ENCODE data around the gene B4GALT1. TPM values are rescaled to one million over a fixed set of nuclear protein-coding genes. Genes with fewer than 3 reads are reported as not detected.

B4GALT1 gene
- total and polyA plus RNA-seq, 2 donors (not counting 3 experiments of a cell fraction or from before 2014, with no cell fraction given): 61.4 to 66.5 TPM

- dilution Hi-C loops (cut with MboI; ENCODE audit: extremely low pct_ligation_motif_present, low sequenced_read_pairs): no loop called here
- Histone ChIP-seq H3K4me3 (replicated peaks in 1 of 3; ENCODE audit: insufficient read depth in 1 of 3, low read depth in 1 of 3, low read length in 3 of 3) (no peak overlapping the region), H2AFZ (ENCODE audit: low read depth, low read length) (no peak overlapping the region), H3K79me2 (ENCODE audit: control insufficient read depth, insufficient read depth, low read length) (peaks cover 36% of the 10 kb centered on the region), H3K27ac (ENCODE audit: insufficient read depth, low read depth, low read length) (no peak overlapping the region), H3K4me1 (ENCODE audit: control insufficient read depth, extremely low read depth, insufficient read depth, low read length) (peaks cover 19% of the 10 kb centered on the region), H4K20me1 (replicated peaks; ENCODE audit: control insufficient read depth, extremely low read depth, insufficient read depth, low read length) (no peaks in the 10 kb centered on the region), H3K9me1 (replicated peaks; ENCODE audit: control insufficient read depth, extremely low read depth, insufficient read depth, low read length) (no peaks in the 10 kb centered on the region), H3K27me3 (ENCODE audit: control insufficient read depth in 2 of 2, insufficient read depth in 2 of 2, low read length in 2 of 2) (no peaks in the 10 kb centered on the region), H3K9me3 (replicated peaks; ENCODE audit: control insufficient read depth, insufficient read depth, low read length) (no peaks in the 10 kb centered on the region), H3K4me2 (ENCODE audit: insufficient read depth, low read length) (no peak overlapping the region), H3K9ac (replicated peaks; ENCODE audit: extremely low read depth, insufficient read depth, low read length) (no peak overlapping the region), H3K36me3 (ENCODE audit: control insufficient read depth in 2 of 2, extremely low read depth in 1 of 2, insufficient read depth in 2 of 2, low read length in 2 of 2) (peaks cover 0 to 15% of the 10 kb centered on the region in 2 experiments)
- intact Hi-C loops (cut with micrococcal nuclease): no loop called here
- POLR2A ChIA-PET: no interaction called here
- TF ChIP-seq GATA2 (IDR thresholded peaks at IDR 0.05; ENCODE audit: insufficient read depth, insufficient read length, low read depth, low read length) (no peak), JUN (IDR thresholded peaks at IDR 0.05; ENCODE audit: borderline replicate concordance, insufficient read depth, insufficient read length, low read depth) (no peak), FOS (IDR thresholded peaks at IDR 0.05; ENCODE audit: borderline replicate concordance, insufficient read depth, low read length) (no peak), MAX (IDR thresholded peaks at IDR 0.05; ENCODE audit: insufficient read depth, insufficient read length) (no peak), EZH2 (IDR thresholded peaks at IDR 0.05; ENCODE audit: borderline replicate concordance, low read depth, low read length, severe bottlenecking) (no peak), MYC (IDR thresholded peaks at IDR 0.05; ENCODE audit: low read depth, low read length) (no peak), POLR2AphosphoS5 (IDR thresholded peaks at IDR 0.05; ENCODE audit: insufficient read depth, low read depth, low read length) (no peak), POLR2A (IDR thresholded peaks at IDR 0.05; ENCODE audit: low read depth, low read length) (no peak)
- TF ChIP-seq, protein P1, sequence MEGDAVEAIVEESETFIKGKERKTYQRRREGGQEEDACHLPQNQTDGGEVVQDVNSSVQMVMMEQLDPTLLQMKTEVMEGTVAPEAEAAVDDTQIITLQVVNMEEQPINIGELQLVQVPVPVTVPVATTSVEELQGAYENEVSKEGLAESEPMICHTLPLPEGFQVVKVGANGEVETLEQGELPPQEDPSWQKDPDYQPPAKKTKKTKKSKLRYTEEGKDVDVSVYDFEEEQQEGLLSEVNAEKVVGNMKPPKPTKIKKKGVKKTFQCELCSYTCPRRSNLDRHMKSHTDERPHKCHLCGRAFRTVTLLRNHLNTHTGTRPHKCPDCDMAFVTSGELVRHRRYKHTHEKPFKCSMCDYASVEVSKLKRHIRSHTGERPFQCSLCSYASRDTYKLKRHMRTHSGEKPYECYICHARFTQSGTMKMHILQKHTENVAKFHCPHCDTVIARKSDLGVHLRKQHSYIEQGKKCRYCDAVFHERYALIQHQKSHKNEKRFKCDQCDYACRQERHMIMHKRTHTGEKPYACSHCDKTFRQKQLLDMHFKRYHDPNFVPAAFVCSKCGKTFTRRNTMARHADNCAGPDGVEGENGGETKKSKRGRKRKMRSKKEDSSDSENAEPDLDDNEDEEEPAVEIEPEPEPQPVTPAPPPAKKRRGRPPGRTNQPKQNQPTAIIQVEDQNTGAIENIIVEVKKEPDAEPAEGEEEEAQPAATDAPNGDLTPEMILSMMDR (IDR thresholded peaks at IDR 0.05; ENCODE audit: extremely low read depth in 1 of 2, insufficient read depth in 1 of 2, low read depth in 1 of 2, low read length in 2 of 2): no peak
- BruUV-seq (replicated peaks): no TSS peak
- peak; percentile 44 for FAIRE-seq
- DNase-seq (ENCODE audit: low read depth, low spot score): peak; percentile 35
- CTCF ChIA-PET: interaction anchor here (0.9 kb wide), 1 partner anchor 32 kb away, joined by 3 read pairs; the partner anchor contains the start of gene B4GALT1
Measured at GRCh38 chr9:33135470-33135958, 31.6 kb downstream of the B4GALT1 start.

Measured in endothelial cell of umbilical vein (primary cell).